Activated effector memory CD4-positive, alpha-beta T cell treated with anti-CD3 and anti-CD28 coated beads, Interleukin-2, amount 50 U/mL, for 16 hours (primary cell): Measurements from ENCODE around the gene RASL11B.

Source experiments
- DNase-seq: peaks from one replicate; pipeline ENCODE4 v3.0.0-alpha.2; 2020

Gene RASL11B

DNA sequence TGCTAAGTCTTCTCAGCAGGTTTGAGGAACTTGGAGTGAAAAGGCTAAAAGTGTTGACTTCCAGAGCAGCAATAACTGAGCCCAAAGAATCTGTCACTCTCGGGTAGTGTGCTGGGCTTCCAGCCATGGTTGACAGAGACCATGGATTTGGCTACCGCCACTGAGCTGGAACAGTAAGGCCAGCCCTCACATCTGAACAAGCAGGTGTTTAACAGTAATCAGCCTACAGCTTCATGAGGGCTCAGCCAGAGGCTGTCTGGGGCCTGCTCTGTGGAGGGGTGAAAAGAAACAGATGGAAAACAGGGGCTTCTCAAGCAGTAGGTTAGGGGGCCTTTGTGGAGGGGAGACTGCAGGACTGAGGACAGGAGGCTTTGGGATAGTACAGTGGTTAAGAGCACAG, 14.9 kb downstream of the RASL11B start:
- no peak for DNase-seq

DNA sequence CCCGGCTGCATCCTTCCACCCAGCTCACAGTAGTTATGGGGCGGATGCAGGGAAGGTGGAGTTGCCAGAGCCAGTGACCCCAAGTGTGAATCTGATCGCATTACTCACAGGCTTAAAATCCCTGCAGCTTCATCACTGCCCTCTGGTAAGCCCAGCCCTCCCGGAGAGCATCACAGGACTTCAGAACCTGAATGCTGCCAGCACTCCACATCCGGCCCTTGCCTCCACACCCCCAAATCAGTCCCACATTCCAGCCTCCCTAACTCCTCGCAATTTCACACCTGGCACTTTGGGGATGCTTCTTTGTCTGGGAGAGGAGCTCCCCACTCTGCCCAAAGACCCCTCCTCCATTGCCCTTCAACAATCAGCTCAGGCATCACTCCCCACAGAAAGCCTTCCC, 15.6 kb downstream of the RASL11B start:
- DNase-seq = no peak

DNA sequence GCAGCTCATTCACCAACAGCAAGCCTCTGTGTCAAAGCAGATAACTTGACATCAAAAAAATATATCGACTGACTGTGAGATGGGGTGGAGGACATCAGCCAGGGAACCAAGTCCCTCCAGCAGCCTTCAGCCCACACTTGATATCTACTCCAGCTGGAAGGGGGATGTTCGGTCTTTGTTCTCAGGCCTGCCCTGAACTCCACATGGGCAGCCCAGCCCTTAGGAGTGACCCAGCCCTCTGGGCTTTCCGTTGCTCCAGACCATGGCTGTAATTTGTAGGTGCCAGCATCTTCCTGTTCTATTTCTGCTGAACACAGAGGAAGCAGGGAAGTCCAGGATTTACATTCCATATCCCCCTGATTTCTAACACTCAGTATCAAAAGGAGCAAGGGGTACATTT, 17.4 kb downstream of the RASL11B start:
- no peak for DNase-seq

GRCh38 chr4:52880994-52881393, 18.9 kb downstream of the RASL11B start:
- no peak for DNase-seq

- DNase-seq = no peak
Measured at GRCh38 chr4:52883183-52883621, 21.1 kb downstream of the RASL11B start.

DNA sequence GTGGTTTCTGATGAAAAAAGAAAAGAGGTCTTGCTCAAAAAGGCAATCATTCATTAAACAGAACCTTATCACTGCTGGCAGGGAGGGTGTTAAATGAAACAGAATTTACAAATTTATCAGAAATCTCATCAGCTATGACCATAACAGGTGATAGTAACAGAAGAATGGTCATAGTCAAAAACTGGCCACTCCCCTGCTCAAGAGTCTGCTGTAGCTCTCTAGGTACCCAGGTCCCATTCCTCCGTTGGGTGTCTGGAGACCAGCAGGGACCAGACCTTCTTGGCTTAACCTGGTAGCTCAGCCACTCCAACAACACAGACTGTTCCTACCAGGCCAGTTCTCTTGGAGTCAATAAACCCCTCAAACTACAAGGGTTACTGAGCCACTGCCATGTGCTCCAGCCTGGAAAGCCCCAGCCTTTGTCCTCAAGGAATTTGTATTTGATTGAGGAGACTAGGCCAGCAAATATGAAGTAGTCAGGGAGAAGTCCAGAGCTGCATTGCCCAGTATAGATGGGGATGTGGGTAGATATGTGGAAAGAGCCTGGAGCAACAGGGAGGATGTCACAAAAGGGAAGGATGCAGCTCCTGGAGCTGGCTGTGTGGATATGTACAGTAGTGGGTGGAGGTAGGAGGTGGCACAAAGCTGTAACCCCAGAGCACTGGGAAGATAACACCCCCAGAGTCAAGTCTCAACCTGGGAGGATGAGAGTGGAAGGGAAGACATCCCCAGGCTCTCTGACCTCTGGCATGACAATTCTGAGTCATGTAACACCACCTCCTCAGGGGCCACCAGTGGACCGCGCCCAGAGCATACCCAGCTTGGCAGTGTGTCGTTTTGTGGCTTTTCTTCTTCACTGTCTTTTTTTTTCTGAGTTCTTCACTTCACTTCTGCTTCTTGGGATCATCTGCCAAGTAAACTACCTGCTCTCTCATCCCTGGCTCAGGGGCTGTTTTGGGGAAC, 21.9 kb downstream of the RASL11B start:
- DNase-seq = no peak

DNA sequence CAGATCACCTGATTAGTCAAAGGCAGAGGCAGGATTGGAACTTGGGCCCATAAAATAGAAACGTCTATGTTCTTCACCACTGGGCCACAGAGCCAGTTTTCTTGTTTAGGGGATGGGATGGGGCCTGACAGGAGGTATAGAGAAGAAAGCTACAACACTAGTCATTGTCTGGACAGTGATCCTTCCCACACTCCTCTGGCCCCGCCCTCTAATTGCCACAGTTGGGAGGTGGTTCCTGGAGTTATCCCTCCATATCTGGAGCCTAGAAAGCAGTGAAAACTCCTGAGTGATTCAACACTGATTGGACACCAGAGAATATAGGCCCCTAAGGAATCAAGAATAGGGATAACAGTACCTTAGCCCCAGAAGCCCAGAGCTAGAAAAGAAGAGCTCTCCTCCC, 22.9 kb downstream of the RASL11B start:
- no peak for DNase-seq

DNA sequence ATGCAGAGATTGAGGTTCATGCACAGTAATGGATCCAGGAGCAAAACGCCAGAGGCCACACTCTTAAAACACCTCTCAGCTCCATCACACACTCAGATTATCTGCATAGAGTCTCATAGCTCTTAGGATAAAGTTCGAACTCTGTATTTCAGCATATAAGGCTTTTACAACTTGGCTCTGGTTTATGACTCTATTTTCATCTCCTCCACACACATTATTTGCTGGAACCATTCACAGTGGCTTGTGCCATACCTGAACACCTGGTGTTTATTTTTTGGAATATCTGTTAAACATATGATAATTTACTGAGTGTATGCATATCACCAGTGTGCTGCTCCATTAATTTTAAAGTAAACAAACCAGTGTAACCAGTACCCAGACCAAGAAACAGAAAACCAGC, 27.2 kb downstream of the RASL11B start:
- DNase-seq = no peak

DNA sequence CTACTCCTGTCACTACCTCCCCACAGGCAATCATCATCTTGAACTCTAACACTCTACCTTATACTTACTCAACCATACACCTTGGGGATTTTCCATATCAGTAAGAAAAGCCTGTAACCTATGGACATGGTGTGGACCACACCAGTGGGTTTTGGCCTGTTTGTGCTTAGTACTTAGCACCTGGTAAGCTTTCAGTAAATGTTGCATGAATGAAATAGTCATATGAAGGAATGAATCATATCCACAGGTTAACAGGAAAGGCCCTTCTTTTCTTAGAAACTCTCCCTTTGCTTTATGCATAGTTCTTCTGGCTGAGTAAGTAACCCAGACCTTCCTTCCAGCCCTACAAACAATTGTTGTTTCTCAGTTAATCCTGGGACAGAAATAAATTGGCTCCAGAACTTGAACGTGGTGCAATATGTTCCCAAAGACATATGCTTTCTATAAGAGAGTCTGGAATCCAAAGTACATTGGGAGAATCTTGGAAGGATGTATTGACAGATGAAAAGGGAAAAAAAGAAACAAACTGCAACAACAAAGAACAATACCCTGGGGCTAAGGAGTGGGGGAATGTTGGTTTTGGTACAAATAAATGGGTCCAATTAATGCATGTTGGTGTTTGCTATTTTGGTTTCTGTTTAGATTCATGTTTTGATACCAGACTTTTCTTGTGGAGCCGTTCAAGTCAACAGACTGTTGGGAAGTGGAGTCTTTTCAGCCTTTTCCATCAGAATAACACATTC, 27.8 kb downstream of the RASL11B start:
- no peak for DNase-seq

DNA sequence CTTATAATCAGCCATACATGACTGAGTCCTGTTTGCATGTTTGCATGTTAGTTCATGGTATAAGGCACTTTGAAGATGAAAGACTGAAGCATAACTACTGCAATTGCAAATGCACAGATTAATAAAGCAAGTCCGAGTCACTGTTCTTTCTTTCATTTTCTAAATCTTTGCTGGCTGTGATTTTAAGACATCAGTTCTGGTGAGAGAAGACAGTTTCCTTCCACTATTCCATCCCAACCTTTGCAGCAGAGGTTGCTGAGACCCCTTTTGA, 28.3 kb downstream of the RASL11B start:
- DNase-seq = no peak

- no peak for DNase-seq
Measured at GRCh38 chr4:52891743-52892142, 29.6 kb downstream of the RASL11B start.

DNA sequence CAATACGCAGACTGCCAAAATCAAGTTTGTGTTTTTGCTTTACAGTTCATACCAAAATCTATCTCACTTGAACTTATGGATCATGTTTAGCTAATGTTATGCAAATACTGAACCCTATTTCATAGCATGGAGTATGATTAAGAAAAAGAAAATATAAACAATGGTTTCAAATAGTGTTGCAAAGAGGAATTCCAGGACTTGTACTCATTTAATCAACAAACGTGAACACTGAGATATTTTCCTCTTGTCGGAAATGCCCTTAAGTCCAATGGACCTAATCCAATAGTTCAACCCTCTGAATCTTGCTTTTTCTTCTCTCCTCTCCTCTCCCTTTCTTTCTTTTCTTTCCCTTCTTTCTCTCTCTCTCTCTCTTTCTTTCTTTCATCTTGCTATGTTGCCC, 30.8 kb downstream of the RASL11B start:
- DNase-seq = no peak

DNA sequence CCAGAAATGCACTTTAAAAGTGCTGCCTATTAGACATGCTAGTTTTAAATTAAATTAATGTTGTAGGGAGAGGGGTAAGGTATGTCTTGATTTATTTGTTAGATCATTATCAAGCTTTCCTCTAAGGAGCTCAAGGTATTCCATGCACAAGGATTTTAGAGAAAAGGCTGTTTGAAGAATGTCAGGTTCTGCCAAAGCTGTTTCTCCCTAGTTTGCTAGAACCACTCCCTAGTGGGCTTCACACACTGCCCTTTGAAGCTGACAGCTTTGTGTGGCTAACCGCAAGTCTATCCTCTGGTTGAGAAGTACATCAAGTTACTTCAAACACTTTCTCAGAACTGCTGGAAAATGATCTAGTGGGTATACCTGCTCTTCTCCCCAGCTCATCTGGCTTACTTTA, 32.3 kb downstream of the RASL11B start:
- no peak for DNase-seq

DNA sequence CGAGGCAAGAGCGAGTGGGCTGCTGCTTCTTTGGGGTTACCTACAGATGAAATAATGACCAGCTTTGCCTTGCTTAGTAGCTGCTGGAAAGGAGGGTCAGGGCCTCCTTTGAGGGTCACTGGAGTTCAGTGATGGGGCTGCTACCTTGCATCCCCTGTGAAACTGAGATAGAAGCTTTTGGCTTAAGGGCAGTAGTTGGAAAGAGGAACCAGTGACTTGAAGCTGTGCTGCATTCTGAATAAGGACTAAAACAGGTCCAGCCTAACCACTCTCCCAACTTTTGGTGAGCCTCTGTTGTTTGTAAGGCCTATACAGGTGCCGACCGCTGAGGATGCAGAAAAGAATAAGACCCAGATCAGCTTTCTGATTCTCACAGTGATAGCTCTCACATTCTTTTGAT, 41.2 kb downstream of the RASL11B start:
- no peak for DNase-seq

DNA sequence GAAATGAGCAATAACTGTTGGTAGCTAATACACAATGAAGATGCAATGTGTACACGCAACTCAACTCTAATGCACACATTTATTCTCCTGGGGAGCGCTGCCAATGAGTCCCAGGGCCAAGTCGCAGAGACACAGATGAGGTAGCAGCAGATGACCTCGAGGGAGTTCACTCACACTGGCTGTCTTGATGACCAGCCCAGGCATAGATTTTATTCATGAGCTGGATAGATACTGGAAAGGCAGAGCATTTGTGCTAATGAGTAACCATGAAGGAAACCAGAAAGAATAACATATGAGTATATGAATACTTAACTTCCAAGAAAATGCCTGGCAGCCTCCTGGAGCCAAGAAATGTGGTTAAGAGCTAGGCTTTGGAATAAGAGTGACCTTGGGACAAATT, 42.3 kb downstream of the RASL11B start:
- DNase-seq = no peak

DNA sequence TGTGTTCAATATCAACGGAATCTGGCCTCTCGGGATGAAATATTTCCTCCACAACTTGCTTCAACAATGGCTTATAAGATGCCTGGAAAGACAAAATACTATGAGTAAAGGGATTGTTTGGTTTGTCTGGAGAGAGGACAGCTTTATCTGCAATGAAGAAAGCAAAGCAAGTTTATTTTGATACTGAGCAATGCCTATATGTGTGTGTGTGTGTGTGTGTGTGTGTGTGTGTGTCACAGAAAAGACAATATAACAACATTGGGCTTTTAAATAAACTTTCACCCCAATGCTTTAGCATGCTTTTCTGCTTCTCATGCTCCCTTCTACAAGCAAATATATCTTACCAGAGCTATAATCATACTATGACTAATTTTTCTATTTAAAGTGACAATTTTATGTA, 45.4 kb downstream of the RASL11B start:
- DNase-seq = no peak

DNA sequence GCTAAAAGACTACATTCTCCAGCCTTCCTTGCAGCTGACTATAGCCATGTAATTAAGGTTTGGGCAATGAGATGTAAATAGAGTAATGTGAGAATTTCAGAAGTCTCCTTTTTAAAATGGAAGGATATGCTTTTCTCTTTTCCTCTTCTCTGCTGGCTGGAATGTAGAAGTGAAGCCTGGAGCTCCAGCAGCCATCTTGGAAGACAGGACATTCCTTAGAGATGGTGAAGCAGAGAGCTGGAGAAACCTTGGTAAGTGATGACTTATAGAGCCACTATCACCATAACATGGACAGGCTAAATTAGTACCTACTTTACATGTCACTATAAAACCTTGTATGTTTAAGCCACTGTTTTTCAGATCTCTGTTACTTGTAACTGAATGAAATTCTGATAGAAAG, 48.0 kb downstream of the RASL11B start:
- DNase-seq = no peak

DNA sequence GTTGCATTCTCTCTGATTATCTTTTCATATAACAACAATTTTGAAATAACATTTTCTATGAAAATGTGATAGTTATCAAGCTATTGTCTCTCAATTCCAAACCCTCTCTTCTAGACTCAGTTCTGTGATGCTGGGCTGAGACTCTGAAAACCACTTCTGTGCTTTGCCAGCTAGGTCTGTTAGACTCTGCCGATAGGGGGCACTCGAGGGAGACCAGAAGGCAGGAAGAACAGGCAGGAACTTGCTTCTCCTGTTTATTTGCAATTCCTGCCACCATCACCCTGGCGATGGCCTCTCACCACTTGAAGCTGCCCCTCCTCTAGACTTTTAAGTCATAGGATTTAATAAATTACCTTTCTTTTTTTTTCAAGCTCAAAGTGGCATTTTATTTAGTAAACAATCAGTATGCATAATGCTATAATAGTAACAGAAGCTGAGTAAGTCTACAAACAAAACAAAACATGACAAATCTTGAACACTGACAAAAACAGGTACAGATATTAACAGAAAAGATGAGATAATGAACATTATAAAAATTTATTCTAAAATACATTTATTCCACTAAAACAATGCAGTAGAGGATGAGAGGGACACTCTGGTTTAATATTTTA, 49.7 kb downstream of the RASL11B start:
- peak; percentile 85 for DNase-seq

GRCh38 chr4:52912608-52913007, 50.5 kb downstream of the RASL11B start:
- DNase-seq = no peak

GRCh38 chr4:52914051-52914605, 52.0 kb downstream of the RASL11B start:
- DNase-seq = no peak

DNA sequence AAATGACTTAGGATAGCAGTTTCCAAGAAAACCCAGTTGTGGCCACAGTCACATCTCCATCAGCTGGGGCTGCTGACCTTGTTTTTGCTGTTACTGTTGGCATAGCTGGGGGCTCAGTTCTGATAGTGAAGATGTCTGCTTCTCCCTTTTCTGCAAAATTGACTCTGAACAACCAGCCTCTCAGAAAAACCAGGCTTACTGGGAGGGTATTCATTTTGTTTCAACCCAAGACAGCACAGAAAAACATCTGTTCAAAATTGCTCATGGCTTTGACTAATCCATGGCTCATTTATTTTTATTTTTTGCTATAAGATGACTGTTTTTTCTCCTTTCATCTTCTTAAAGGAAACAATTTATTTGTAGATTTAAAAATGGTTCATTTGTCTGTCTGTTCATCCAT, 53.1 kb downstream of the RASL11B start:
- no peak for DNase-seq

GRCh38 chr4:52915730-52916300, 53.7 kb downstream of the RASL11B start:
- no peak for DNase-seq
